ENCODE measurements around the gene RECK. TPM values are rescaled to one million over a fixed set of nuclear protein-coding genes. Genes with fewer than 3 reads are reported as not detected.

The RECK gene
- total RNA-seq, 1 donor from 2014 or later, result 15.1 TPM

DNA sequence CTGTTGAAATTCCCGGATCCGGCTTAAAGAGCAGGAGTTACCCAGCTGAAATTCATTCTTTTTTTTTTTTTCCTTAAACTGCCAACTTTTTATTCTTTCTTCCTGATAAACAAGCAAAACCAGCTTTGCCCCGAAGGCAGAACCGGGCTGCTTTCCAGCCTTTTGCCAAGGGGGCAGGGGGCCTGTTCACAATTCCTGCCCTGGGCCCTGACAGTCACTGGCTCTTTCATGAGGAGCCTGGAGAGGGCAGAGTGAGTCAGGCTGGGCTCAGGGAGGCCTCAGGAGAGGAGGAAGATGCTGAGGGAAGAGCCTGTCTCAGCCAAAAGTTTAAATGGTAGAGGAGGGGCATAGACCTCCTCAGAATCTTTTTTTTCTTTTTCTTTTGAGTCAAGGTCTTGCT lies 104.6 kb downstream of the RECK start:
- H3K4me3 Mint-ChIP-seq, result no peak overlapping the region
- TF ChIP-seq, protein P1, sequence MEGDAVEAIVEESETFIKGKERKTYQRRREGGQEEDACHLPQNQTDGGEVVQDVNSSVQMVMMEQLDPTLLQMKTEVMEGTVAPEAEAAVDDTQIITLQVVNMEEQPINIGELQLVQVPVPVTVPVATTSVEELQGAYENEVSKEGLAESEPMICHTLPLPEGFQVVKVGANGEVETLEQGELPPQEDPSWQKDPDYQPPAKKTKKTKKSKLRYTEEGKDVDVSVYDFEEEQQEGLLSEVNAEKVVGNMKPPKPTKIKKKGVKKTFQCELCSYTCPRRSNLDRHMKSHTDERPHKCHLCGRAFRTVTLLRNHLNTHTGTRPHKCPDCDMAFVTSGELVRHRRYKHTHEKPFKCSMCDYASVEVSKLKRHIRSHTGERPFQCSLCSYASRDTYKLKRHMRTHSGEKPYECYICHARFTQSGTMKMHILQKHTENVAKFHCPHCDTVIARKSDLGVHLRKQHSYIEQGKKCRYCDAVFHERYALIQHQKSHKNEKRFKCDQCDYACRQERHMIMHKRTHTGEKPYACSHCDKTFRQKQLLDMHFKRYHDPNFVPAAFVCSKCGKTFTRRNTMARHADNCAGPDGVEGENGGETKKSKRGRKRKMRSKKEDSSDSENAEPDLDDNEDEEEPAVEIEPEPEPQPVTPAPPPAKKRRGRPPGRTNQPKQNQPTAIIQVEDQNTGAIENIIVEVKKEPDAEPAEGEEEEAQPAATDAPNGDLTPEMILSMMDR (IDR thresholded peaks at IDR 0.05; ENCODE audit: unreplicated experiment), result no peak
- H3K9me3 Mint-ChIP-seq, result peaks cover 12% of the 10 kb centered on the region
- peaks cover 29% of the 10 kb centered on the region for H3K4me1 Mint-ChIP-seq
- H3K27ac Mint-ChIP-seq, result peak overlapping the region; percentile 73
- peaks cover 19% of the 10 kb centered on the region for H3K27me3 Mint-ChIP-seq (ENCODE audit: low read depth)
- H3K36me3 Mint-ChIP-seq, result peaks cover 12% of the 10 kb centered on the region
- DNase-seq (ENCODE audit: low spot score in 2 of 2, unreplicated experiment in 2 of 2), result no peak

DNA sequence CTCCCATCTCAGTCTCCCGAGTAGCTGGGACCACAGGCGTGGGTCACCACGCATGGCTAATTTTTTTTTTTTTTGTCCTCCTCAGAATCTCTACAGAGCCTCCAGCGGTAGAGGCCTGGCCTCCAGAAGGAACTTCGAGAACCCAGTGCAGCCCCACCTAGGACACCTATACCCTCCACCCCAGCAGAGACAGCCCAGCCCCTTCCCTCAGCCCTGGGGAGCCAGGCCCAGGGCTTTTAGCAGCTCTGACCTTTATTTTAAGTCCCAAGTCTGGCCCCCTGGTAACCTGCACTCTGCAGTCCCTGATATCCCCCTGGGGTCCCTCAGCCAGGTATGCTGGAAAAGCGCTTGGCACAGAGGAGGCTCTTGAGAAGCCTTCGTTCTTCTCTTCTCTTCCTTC lies 105.0 kb downstream of the RECK start:
- DNase-seq (ENCODE audit: low spot score in 2 of 2, unreplicated experiment in 2 of 2), result no peak
- H3K4me1 Mint-ChIP-seq, result peaks cover 31% of the 10 kb centered on the region
- H3K9me3 Mint-ChIP-seq, result peaks cover 13% of the 10 kb centered on the region
- H3K27me3 Mint-ChIP-seq (ENCODE audit: low read depth), result peaks cover 19% of the 10 kb centered on the region
- H3K27ac Mint-ChIP-seq, result no peak overlapping the region
- H3K36me3 Mint-ChIP-seq, result peaks cover 14% of the 10 kb centered on the region
- TF ChIP-seq, protein P1 (IDR thresholded peaks at IDR 0.05; ENCODE audit: unreplicated experiment), result no peak
- H3K4me3 Mint-ChIP-seq, result no peak overlapping the region

DNA sequence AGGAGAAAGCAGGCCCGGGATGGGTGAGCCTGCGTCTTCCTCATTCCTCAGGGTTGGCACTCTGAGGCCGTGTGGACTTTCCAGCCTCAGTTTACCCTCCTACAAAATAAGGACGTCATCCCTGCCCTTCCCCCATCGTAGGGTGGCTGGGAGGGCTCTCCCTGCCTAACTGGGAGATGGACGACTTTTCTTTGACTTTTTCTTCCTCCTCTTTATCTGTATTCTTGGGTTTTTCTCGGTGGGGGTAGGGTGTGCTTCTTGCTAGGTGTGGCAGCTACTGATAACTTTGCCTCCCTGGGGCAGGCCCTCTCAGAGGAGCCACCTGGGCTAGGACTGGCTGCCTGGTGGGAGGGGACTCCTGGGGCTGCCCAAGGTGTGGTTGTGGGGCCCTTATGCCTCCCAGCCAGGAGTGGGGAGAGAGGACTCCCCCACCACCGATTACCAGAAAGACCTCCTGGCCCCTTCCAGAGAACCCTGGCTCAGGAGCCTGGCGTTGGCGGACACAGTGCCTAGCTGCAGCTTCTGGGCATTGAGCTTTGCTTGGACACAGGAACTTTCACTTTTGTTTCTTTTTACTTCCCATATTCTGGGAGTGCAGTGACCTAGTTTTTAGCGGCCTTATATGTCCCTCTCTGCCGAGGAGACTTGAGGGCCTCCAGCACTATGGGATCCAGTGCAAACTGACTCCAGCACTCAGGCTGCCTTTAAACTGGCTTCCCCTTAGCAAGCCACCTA lies 106.0 kb downstream of the RECK start:
- TF ChIP-seq, protein P1 (IDR thresholded peaks at IDR 0.05; ENCODE audit: unreplicated experiment), result no peak

DNA sequence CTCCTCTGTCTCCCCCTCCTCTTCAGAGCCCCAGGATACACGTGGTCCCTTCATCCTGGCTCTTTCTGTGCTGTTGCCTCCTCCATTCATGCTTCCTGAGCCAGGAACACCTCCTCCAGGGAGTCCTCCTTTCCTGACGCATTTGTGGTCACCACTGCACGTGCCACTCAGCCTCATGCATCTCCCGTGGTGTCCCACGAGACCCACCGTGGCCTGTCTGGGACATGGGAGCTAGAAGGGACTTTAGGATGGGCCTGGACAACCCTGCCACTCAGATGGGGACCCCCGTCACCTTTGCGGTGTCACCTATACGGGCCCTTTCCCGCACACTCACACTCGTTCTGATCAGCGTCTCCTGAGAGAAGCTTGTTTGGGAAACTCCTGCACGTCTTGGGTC lies 106.5 kb downstream of the RECK start:
- peaks cover 19% of the 10 kb centered on the region for H3K36me3 Mint-ChIP-seq
- H3K27me3 Mint-ChIP-seq (ENCODE audit: low read depth), result peaks cover 8% of the 10 kb centered on the region
- peaks cover 25% of the 10 kb centered on the region for H3K4me1 Mint-ChIP-seq
- H3K4me3 Mint-ChIP-seq, result no peak overlapping the region
- no peak for DNase-seq (ENCODE audit: low spot score in 2 of 2, unreplicated experiment in 2 of 2)
- no peak overlapping the region for H3K27ac Mint-ChIP-seq
- peaks cover 13% of the 10 kb centered on the region for H3K9me3 Mint-ChIP-seq
- TF ChIP-seq, protein P1 (IDR thresholded peaks at IDR 0.05; ENCODE audit: unreplicated experiment), result no peak

More for the DNA sequence above, 106.0 kb downstream of the RECK start:
- Mint-ChIP-seq H3K27ac (no peak overlapping the region), H3K27me3 (ENCODE audit: low read depth) (peaks cover 11% of the 10 kb centered on the region), H3K4me3 (no peak overlapping the region), H3K4me1 (peaks cover 28% of the 10 kb centered on the region), H3K36me3 (peaks cover 19% of the 10 kb centered on the region), H3K9me3 (peaks cover 13% of the 10 kb centered on the region)
- no peak for DNase-seq (ENCODE audit: low spot score in 2 of 2, unreplicated experiment in 2 of 2)

DNA sequence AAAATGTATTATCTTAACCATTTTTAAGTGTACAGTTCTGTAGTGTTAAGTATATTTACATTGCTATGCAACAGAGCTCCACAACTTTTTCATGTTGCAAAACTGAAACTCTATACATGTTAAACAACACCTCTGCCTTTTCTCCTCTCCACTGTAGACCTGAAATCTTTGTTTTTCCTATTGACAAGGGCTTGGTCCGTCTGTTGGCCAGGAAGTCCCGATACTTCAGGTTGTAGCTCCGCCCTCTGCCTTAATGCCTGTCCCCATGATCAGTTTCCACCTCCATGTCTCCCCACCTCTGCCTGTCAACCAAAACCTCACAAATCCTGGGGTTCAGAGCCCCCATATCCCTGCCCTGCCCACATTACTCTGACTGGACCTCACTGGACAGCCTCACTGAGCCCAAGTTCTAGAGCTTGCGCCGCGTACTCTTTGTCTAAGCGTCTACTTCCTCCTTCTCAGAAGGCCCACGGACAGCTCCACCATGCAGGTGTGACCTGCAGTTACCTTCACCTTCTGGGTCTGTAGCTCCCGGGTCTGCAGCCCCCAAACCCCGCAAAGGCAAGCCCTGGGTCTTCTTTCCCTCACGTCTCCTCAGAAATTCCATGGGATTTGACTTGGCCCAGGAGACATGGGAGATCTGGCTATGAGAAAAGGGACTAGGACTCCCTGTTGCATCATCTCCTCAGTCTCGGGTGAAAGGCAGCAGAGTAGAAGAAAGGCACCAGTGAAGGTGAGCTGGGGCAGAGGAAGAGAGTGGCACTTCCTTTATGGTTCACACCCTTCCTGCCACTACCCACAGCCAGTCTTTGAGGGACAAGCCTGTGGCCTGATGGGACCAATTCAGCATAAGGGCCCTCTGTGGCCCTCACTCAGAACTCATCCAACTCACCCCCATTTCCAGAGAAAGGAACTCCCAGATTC lies 107.9 kb downstream of the RECK start:
- no peak for DNase-seq (ENCODE audit: low spot score in 2 of 2, unreplicated experiment in 2 of 2)
- peaks cover 29% of the 10 kb centered on the region for H3K4me1 Mint-ChIP-seq

More for the DNA sequence above, 107.9 kb downstream of the RECK start:
- H3K27ac Mint-ChIP-seq, result no peak overlapping the region
- H3K36me3 Mint-ChIP-seq, result peaks cover 19% of the 10 kb centered on the region
- H3K4me3 Mint-ChIP-seq, result no peak overlapping the region
- H3K27me3 Mint-ChIP-seq (ENCODE audit: low read depth), result no peaks in the 10 kb centered on the region
- peaks cover 13% of the 10 kb centered on the region for H3K9me3 Mint-ChIP-seq
- TF ChIP-seq, protein P1 (IDR thresholded peaks at IDR 0.05; ENCODE audit: unreplicated experiment), result no peak
